Measurements from ENCODE around the gene SPATS2L.
A peak's percentile ranks its signal among the peaks of the same experiment; 100 is the strongest.

SPATS2L gene

DNA sequence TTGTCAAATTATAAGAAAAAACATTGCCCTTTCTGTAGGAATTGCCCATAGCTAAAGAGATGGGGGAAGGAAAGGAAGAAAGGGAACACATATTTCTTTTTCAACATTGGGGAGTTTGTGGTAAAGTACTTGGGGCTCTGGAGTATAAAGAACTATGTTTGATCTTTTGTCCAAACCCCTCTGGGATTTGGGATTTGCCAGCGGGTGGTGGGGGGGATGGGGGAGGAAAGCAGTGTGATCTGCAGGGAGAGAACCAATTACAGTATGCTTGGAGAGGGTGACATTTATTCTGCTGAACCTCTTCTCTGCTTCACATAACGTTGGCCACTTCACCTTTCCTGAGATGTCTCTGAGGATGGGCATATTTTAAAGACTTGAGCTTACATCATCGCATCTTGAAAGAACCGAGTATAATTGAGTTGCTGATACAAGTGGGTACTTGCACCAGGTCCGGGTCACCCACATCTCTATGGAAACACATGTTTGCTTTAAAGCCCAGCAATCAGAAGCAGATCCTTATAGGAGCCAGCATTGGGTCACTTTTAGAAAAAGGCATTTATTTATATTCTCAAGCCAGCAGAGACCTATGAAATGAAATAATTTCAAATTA is 73.1 kb downstream of the SPATS2L start:
- DNase-seq, result peak; percentile 91

DNA sequence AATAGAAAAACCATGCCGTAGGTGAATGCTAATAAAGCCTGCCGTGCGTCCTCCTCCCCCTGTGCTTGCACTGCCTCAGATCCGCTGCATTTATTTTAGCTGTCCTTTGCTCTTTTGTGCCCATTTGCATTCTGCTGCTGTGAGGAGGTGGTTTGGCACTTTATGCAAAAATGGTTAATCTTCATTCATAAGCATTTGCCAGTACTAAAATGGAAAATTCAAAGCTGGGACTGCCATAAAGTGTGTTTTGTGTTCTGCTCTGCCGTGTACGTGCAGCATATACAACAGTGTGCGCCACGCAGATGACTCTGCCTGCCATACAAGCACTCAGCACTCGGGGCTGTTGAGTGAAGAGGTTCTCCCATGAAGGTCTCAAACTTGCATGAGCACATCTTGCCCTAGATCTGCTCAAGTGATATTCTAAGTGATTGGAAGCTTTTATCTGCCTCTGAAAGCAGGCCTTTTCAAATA is 73.6 kb downstream of the SPATS2L start:
- peak; percentile 29 for DNase-seq

DNA sequence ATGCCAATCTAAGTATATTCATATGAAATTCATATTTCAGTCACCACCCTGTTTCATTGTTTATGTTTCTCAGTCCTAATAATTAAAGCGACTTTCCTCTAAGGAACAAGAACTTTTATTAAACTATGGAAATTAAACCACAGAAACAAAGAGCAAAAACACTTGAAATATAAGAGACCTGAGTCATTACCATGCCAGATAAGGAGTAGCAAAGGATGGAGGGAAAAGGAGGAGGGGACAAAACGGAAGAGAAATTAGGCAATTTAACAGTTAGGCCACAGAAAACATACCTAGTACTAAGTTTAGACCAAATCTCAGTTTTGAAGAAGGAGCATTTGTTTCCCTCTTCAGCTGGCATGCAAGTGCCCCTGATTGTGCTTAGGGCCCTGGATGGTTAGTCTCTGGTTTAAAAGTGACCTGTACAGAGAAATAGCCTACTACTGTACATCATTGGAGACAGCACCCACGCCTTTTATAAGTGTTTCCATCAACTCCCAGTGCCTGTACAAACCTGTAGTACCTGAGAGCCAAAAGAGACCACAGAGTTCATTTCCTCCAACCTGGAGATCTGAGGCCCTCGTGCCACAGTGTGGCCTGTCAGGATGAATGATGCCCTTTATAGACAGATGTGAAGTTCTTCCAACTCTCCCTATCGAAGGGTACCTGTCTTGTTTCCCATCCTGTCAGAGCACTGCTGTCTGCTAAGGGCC is 74.5 kb downstream of the SPATS2L start:
- DNase-seq, result peak; percentile 43

DNA sequence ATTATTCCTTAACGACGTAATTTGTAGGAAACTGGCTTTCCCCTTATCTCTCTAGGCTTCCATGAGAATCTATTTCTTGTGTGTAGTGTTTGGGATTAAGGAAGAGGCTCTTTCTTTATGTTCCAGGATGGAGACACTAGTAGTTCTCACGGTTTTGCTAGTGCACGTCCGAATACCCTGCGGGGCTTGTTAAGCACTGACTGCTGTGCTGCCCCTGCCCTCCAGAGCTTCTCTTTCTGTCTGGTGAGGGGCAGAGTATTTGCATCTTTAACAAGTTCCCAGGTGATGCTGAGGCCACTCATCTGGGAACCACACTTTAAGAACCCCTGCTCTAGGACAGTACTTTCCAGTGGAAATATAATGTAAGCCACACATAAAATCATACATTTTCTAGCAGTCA is 76.4 kb downstream of the SPATS2L start:
- DNase-seq, result no peak

DNA sequence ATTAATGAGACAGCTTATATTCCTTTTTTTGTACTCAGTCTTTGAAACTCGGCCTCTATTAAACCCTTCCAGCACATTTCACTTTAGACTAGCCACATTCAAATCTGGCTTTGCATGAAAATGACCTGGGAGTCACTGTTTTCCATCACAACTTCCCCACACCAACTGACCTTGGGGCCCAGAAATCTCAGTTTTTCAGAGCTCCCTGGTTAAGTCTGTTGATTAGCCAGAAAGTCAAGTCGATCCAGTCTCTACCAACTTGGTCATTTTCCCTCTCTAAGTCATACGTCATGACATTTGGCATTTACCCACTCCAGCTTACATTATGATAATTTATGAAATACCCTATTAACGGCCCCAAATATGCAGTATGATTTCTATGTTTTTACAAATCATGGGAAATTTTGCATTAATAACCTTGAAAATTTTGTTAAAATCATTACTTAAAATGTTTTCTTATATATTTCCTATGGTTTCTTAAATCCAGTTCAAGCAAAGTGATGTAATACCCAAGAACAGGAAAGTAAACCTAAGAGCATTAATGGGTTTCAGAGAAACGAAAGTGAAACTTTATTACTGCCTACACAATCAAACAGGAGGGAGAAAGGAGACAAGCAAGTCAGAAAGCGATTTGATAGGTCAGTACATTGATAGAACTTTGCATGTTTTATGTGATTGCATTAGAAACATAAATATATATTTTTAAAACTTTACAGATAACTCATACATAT is 77.1 kb downstream of the SPATS2L start:
- no peak for DNase-seq

DNA sequence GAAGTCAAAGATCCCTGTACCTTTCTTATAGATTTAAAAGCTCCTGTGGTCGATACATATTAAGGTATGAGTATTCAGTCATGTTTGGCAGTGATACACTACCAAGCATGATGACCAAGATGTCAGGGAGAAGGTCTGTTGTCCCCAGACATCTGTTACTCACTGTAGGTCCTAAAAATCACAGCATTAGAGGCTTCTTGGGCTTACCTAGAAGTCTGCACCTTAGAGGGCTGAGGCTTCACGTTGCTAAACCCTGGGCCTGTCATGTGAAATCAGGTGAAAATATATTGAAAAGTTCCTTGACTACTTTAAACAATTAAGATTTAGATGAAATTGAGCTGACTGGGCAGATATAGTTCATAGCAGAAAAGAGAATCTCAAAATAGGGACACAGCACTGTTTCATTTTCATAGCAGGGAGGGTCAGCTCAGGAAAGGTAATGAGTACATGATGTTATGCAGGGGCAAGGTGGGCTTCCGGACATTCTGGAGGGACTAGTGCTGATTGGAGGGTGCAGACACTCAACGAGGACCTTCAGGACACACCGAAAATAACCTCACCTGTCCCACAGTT is 78.7 kb downstream of the SPATS2L start:
- DNase-seq, result no peak

DNA sequence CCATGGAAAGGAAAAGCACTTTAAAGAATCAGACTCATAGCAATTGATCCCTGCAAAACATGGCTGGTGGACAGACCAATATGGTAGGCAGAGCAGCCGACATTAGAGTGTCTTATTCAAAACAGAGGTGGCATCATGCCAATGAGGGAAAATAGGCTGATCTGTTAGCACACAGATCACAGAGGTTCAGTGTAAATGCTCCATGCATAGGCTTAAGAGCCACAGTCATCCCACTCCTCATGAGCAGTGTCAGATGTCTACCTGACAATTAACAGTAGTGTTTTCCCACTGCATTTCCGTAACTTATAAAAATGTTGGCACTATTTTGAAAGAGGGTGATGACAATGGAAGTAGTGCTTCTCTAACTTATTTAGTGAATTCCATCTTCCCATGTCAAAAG is 86.7 kb downstream of the SPATS2L start:
- DNase-seq, result no peak

DNA sequence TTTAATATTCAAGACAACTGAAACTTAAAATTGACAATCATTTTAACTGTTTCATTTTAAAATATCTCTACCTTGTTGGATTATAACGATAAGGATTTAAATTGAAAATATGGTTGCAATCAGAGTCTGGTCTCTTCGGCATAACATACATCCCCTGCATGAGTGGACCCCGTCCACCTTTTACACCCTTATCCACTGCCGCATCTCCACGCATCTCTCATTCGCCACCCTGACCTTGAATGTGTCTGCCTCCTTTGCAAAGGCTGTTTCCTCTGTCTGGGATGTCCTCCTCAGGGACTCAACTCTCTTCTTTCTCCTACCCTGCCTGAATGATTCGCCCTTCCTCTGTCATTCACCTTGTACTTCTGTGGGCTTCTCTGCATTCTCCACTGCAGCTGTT is 87.6 kb downstream of the SPATS2L start:
- DNase-seq, result no peak

DNA sequence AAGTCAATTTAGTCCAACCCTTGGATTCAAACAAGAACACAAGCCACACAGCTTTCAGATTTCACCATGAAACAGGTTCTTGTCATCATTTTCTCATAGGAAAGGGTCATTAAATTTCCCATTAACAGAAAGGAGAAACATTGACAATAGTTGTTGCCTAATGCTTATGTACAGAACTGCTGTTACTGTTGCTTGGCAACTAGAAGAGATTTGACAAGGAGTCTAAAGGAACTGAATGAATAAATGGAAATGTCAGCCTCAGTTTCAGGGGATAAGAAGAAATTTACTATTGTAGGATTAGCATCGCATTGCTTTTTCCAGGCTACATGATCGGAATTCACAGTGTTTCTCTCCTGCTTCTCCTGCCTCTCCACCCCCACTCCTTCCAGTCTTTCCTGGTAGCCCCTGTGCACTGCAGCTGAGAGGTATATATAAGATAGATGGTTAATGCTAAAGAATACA is 90.3 kb downstream of the SPATS2L start:
- no peak for DNase-seq

DNA sequence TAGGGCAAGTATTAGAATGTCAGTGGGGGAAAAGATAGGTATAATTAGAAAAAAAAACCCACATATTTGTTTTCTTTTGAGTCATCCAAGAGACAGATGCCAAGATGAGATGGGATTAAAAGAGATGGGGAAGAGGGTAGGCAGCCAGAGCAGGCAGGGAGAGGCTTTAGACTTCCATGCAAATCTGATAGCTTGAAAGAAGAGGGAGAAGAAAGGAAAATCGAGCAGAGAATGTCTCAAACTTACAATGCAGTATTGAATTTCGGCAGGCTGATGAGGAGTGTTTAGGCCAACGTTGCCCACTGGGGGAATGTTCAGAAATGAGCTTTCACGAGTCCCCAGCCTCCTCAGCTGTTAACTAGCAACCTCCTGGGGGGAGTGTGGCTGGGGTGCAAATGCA is 91.3 kb downstream of the SPATS2L start:
- DNase-seq, result no peak

DNA sequence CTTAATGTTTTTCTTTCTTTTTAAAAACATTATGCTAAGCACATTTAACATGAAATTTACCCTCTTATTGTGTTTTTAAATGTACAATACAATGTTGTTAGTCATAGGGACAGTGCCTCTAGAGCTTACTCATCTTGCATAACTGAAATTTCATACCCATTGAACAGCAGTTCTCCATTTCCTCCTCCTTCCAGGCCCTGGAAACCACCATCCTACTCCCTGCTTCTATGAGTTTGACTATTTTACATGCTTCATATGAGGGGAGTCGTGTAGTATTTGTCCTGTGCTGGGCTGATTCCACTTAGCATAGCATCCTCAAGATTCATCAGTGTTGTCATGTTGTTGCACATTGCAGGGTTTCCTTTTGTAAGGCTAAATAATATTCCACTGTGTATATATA is 92.6 kb downstream of the SPATS2L start:
- no peak for DNase-seq

DNA sequence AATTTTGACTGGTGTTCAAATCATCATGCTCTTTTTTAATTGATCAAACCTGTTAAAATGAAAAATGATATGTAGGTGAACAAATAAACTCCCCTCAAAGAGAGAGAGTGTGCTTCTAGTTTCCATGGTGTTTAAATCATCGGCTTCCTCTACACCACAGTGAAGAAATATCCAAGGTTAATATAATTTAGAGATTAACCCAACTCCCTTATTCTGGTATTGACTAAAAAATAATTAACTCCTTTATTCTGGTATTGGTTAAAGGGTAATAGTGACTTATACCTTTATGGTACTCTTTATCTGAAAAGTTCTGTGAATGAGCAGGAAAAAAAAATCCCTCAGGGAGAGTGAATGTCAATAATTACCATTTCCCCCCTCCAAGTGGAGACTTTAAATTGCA is 93.1 kb downstream of the SPATS2L start:
- DNase-seq, result no peak

DNA sequence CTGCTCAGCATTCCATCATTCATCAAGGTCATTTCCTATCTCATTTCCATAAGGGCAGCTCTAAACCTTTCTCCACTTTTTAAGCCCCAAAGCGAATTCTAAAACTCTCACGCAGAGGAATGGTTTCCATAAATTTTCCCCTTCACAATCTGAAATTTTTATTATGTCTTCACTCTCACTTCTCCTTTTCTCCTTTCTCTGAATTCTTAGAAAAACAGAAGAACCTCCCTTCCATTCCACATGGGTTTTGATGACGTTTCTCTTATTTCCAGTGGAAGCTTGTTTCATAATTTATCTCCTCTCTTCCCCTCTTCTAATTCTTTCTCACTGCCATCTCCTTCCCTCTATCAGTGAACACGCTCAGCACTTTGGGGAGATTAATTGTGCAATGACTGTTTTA is 97.3 kb downstream of the SPATS2L start:
- no peak for DNase-seq

DNA sequence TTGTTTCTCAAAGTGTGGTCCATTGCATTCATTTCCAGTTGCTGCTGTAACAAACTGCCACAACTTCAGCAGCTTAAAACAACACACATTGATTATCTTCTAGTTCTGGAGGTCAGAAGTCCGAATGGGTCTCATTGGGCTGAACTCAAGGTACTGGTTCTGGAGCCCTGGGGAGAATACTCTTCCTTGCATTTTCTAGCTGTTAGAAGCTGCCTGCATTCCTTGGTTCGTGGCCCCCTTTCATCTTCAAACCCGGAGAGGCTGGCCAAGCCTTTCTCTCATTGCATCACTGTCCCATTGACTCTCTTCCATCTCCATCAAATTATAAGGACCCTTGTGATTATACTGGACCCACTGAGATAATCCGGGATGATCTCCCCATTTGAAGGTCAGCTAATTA is 98.1 kb downstream of the SPATS2L start:
- no peak for DNase-seq

DNA sequence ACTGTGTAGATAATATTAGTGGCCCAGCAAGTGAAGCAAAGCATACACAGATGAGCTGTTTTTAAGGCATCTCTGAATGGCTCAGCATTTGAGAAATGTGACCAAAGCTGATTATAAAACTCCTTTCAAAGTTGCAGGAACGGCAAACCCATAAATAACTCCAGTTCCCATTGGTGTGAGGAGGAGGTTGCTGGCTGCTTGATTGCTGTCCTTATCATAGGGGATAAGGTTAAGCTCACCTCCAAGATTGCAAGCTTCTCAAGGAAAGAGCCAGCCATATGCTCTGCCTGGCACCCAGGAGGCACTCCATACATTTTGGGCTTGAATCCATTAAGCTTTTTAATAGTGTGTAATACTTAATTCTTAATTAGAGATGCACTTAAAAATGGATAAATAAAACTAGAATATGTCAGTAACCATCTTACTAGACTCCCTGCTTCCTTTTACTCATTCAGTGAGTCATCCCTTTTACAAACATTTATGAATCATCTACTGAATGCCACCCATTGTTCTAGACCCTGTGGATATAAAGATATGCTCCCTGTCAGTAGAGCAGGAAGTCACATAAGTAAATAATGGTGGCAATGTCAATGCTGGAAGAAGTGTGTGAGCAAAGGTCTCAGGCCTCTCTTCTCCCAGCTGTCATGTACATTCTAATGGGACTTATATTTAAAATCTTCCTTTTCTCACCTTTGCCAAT is 99.3 kb downstream of the SPATS2L start:
- no peak for DNase-seq

DNA sequence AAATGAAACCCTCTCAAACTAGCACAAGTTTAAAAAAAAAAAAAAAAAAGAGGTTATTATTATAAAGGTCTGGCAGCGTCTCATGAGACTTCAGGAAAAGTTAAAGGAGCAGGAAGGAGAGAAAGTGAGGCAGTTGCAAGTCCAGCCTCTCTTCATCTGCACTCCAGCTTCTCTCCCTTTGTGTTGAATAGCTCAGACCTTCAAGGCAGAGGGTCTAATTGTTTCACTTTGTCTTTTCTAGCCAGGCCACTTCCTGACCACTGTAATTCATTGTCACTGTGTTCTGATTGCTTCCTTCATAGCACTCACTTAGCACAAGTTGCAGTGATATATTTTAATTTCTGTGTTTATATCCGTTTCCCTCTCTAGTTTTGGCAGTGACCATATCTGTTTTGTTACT is 99.9 kb downstream of the SPATS2L start:
- no peak for DNase-seq

DNA sequence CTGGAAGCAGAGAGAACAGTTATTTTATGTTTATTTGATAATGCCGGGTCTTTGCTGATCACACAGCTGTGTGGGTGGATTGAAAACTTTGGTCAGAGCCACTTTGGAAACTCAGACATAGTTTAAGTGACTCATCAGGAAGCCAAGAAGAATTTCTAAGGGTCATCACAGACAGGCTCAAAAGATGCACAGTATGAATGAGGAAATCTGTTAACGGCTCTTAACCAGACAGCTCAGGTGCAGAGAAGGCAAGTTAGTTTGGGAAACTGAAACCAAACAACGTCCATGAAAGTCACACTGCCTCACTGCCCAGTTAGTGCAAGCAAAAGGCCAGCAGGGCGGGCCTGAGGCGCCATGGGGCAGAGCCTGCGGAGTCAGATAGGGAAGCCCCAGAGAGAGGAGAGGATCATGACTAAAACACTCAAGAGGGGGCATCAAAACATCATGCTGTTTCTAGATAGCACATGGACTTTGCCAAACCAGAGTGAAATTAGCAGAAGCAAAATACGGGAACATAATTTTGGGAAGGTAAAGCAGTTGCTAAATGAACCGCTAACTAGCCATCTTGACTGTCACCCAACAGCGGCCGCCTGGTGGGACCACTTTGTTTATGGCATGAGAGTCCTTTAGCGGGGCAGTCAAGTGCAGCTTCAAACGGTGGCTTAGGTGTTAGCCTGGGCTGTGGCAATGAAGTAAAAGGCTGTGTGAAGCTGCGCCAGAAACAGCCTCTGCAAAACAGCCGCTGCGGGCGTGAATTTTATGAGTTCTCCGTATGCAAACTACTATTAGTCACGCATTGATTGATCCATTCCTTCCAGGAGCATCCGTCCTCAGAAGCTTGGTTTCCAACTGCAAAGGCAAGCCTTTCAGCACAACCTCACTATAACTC is 102.2 kb downstream of the SPATS2L start:
- DNase-seq, result no peak

DNA sequence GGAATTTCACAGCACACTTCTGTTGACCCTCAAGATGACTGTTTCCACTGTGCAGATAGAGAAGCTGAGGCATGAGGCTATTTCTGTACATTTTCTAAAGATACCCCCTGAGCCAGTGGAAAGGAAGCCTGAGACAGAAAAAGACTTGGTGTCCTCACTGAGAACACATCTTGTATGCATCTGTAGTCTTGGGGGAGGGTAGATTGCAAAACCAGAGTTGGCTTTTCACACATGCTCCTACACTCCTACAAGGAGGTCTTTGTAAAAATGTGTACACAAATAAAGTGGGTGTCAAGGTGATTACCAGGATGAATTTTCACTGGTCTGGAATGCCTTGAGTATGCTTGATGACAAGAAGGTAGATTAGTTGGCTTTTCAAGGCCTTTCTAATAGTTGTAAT is 105.3 kb downstream of the SPATS2L start:
- DNase-seq, result no peak

DNA sequence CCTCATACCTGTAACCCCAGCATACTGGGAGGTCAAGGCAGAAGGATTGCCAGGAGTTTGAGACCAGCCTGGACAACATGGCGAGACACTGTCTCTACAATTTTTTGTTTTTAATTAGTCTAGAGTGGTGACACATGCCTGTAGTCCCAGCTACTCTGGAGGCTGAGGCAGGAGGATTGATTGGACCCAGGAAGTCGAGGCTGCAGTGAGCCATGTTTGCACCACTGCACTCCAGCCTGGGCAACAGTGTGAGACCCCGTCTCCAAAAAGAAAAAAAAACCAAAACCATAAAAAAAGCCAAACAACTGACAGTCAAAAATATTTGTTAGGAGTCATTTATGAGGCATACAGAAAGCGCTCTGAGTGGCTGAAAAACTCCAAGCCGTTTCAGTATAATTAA is 107.9 kb downstream of the SPATS2L start:
- DNase-seq, result no peak

DNA sequence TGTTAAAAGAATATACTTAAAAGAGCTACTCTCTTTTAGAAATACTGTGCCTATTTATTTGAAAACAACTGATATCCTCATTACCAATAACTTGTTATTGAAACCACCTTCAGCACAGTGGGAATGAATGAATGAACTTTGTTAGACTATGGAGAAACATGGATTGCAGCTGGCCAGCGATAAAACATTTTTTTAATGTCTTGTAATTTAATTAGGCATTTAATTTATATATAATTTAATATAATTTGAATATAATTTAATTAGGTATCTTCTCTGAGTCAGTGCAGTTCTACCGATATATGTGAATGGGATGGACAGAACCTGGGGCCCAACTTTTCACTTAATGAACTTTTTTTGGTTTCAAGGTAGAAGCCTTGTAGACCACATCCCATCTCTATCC is 109.0 kb downstream of the SPATS2L start:
- no peak for DNase-seq

DNA sequence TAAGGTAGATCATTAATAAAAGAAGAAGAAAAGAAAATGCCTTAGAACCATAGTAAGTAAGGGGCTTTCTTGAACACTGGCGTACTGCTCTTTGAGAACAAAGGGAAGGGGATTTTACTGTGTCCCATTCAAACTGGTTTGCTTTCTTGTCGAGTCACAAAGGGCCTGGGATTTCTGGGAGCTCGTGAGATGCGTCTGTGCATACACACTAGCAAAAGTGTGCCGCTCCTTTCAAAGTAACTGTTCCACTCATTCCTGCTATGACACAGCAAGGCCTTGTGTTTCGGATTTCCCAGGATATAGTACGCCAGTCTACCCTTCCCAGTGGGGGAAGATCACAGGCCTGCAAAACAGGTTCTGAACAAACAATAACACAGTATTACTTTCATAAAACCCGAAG is 110.4 kb downstream of the SPATS2L start:
- DNase-seq, result no peak

DNA sequence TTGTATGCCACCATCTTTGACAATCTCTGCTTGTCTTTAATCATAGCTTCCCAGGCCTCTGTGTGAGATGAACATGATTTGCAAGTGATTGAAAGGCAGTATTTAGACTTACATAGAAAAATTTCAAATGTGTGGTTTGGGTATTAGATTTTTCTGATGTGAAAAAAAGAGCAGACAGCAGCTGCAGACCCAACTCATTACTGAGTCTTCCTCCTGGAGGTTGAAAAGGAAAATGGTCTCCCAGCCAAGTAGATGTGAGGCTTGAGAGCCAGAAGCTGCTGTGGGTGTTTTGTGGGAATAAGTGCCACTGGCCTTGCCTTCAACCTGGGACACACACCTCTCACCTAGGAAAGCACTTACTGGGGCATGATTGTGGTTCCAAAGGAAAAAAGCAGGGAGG is 110.9 kb downstream of the SPATS2L start:
- DNase-seq, result no peak

All from NCI-H187 treated with DMSO at 0.1 percent for 48 hours (cell line).